Measurements from ENCODE around the gene TMEM89.
A peak's percentile ranks its signal among the peaks of the same experiment; 100 is the strongest.

TMEM89 gene

DNA sequence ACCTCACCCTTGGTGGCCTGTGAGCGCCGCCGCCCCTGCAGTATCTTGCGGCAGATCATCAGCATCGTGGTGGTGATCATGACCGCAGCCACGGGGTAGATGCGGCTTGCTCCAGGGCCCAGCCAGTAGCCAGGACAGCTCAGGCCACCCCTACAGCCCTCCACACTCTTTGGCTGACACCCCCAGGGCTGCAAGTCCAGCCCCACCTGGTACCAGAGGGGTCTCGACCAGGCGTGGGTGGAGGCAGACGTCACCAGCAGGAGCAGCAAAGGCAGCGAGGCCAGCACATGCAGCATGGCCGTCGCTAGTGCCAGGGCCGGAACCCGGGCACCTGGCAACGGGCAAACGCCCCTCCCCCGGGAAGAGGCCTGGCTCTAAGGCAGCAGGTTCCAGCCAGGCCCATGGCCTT, at the start of gene TMEM89:
Gene TMEM89, minus strand, starts transcription at position 309 of the 409 bp plus-strand sequence. Its CDS starts 13 bp downstream, at position 296.
- Histone ChIP-seq H3K27ac (ENCODE audit: low read length) (no peak within 1 kb of the TSS), H3K9me3 (ENCODE audit: control insufficient read depth, low read depth, low read length) (peaks cover 7% of the 10 kb centered on the region), H3K4me1 (ENCODE audit: control insufficient read depth, low read depth, low read length) (no peaks in the 10 kb centered on the region), H3K9ac (ENCODE audit: low read length) (no peak within 1 kb of the TSS), H3K36me3 (ENCODE audit: control insufficient read depth, low read depth, low read length) (peaks cover 17% of the 10 kb centered on the region), H3K27me3 (ENCODE audit: control insufficient read depth, insufficient read depth, low read length) (no peaks in the 10 kb centered on the region), H3K4me3 (ENCODE audit: low read length) (no peak within 1 kb of the TSS)

DNA sequence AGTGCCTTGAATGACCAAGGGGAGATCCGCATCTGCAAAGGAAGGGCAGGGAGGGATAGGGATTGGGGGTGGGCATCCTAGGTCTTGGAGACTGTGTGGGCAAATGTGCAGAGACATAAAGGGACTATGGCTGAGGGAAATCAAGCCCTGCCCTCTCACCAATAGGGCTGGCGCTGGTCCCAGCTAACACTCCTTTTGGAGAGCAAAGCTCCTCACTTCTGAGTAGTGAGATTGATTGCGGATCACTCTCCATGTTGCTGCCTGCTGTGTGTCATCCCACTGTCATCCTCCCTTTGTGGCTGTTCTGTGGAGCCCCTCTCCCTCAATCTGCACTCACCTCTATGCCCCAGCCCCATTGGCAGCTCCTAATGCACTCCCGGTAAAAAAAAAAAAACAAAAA, 43.4 kb upstream of the TMEM89 start:
- no peak overlapping the region for H3K4me3 ChIP-seq (ENCODE audit: low read length)
- no peaks in the 10 kb centered on the region for H3K9me3 ChIP-seq (ENCODE audit: control insufficient read depth, low read depth, low read length)
- H3K4me1 ChIP-seq (ENCODE audit: control insufficient read depth, low read depth, low read length): peaks cover 4% of the 10 kb centered on the region
- no peak overlapping the region for H3K9ac ChIP-seq (ENCODE audit: low read length)
- no peaks in the 10 kb centered on the region for H3K27me3 ChIP-seq (ENCODE audit: control insufficient read depth, insufficient read depth, low read length)
- H3K27ac ChIP-seq (ENCODE audit: low read length): no peak overlapping the region
- H3K36me3 ChIP-seq (ENCODE audit: control insufficient read depth, low read depth, low read length): no peaks in the 10 kb centered on the region

GRCh38 chr3:48664313-48664644, 42.7 kb upstream of the TMEM89 start:
- Histone ChIP-seq H3K27me3 (ENCODE audit: control insufficient read depth, insufficient read depth, low read length) (no peaks in the 10 kb centered on the region), H3K4me3 (ENCODE audit: low read length) (peak overlapping the region; percentile 71), H3K36me3 (ENCODE audit: control insufficient read depth, low read depth, low read length) (peaks cover 3% of the 10 kb centered on the region), H3K9me3 (ENCODE audit: control insufficient read depth, low read depth, low read length) (no peaks in the 10 kb centered on the region), H3K9ac (ENCODE audit: low read length) (no peak overlapping the region), H3K4me1 (ENCODE audit: control insufficient read depth, low read depth, low read length) (peaks cover 4% of the 10 kb centered on the region), H3K27ac (ENCODE audit: low read length) (no peak overlapping the region)

- H3K4me3 ChIP-seq (ENCODE audit: low read length): peak overlapping the region; percentile 71
- H3K9ac ChIP-seq (ENCODE audit: low read length): peak overlapping the region; percentile 94
- peak overlapping the region; percentile 78 for H3K27ac ChIP-seq (ENCODE audit: low read length)
- peaks cover 5% of the 10 kb centered on the region for H3K36me3 ChIP-seq (ENCODE audit: control insufficient read depth, low read depth, low read length)
- H3K27me3 ChIP-seq (ENCODE audit: control insufficient read depth, insufficient read depth, low read length): no peaks in the 10 kb centered on the region
- H3K9me3 ChIP-seq (ENCODE audit: control insufficient read depth, low read depth, low read length): no peaks in the 10 kb centered on the region
- peaks cover 4% of the 10 kb centered on the region for H3K4me1 ChIP-seq (ENCODE audit: control insufficient read depth, low read depth, low read length)
These were observed 42.1 kb upstream of the TMEM89 start for GRCh38 chr3:48663489-48664312.

GRCh38 chr3:48662753-48663488, 41.4 kb upstream of the TMEM89 start, which contains the start of gene CELSR3:
Gene CELSR3 (minus strand): TSS chr3:48662886. CDS start chr3:48662634, 252 bp downstream.
- Histone ChIP-seq H3K36me3 (ENCODE audit: control insufficient read depth, low read depth, low read length) (peaks cover 5% of the 10 kb centered on the region), H3K27ac (ENCODE audit: low read length) (peak within 1 kb of the TSS; percentile 78), H3K9ac (ENCODE audit: low read length) (peak within 1 kb of the TSS; percentile 94), H3K4me3 (ENCODE audit: low read length) (peak within 1 kb of the TSS; percentile 71), H3K4me1 (ENCODE audit: control insufficient read depth, low read depth, low read length) (peaks cover 4% of the 10 kb centered on the region), H3K9me3 (ENCODE audit: control insufficient read depth, low read depth, low read length) (no peaks in the 10 kb centered on the region), H3K27me3 (ENCODE audit: control insufficient read depth, insufficient read depth, low read length) (no peaks in the 10 kb centered on the region)

DNA sequence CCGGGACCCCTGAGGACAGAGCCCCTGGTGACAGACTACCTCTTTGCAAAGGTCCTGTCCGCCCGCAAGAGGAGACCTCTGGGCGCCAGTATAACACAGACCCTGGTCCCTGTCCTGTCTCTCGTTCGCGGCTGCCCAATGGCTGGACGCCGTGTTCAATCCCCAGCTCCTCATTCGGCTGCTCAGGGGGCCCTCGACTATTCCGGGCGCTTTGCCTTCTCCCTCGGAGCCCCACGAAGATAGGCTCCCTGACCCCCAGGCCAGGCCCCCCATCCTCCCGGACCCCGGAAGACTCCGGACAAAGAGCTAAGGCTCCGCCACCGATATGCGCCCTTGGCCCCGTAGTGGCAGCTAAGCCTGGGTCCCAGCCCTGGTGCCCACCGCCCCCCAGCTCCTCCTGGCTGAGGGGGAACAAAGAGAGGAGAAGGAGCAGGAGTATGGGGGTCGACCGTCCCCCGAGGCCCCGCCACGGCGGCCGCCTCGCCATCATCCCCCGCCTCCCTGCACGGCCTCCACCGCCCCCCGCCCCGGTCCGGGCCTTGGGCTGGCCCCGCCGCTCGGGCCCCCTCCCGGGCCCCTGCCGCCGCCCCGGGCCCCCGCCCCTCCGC, 40.7 kb upstream of the TMEM89 start:
- Histone ChIP-seq H3K27ac (ENCODE audit: low read length) (no peak overlapping the region), H3K4me3 (ENCODE audit: low read length) (peak overlapping the region; percentile 56)

DNA sequence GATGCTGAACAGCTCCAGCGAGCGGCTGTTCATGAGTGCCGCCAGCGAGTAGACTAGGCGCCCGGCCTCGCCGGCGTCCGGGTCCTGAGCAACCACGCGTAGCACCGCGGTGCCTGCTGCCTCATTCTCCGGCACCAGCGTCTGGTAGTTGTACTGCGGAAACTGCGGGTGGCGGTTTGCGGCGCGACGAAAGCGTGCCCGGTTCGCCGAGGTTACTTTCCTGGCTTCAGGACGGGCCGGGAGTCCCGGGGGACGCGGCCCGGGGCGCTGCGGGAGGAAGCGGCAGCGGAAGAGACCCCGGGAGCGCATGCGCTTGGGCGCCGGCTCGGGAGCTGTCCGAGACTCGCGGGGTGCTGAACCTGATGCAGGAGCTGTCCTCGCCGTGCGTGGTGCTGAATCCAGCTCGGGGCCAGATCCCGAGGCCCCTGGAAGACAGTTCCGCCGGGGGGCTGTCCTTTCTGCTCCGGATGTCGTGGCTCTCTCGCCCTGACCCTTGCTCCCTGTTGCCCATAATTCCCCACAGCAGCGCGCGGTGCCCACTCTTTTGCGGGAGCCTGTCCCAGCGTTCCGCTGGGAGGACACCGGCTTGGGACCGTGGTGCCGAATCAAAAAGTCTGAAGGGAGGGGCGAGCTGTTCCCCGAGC, 40.1 kb upstream of the TMEM89 start:
- Histone ChIP-seq H3K27ac (ENCODE audit: low read length) (no peak overlapping the region), H3K4me3 (ENCODE audit: low read length) (peak overlapping the region; percentile 56)

More for the DNA sequence above, 40.7 kb upstream of the TMEM89 start:
- H3K9ac ChIP-seq (ENCODE audit: low read length): no peak overlapping the region
- no peaks in the 10 kb centered on the region for H3K27me3 ChIP-seq (ENCODE audit: control insufficient read depth, insufficient read depth, low read length)
- H3K36me3 ChIP-seq (ENCODE audit: control insufficient read depth, low read depth, low read length): peaks cover 5% of the 10 kb centered on the region
- peaks cover 4% of the 10 kb centered on the region for H3K4me1 ChIP-seq (ENCODE audit: control insufficient read depth, low read depth, low read length)
- H3K9me3 ChIP-seq (ENCODE audit: control insufficient read depth, low read depth, low read length): no peaks in the 10 kb centered on the region

GRCh38 chr3:48660800-48661400, 39.3 kb upstream of the TMEM89 start:
- H3K36me3 ChIP-seq (ENCODE audit: control insufficient read depth, low read depth, low read length): peaks cover 5% of the 10 kb centered on the region
- peak overlapping the region; percentile 56 for H3K4me3 ChIP-seq (ENCODE audit: low read length)
- H3K27ac ChIP-seq (ENCODE audit: low read length): no peak overlapping the region

More for the DNA sequence above, 40.1 kb upstream of the TMEM89 start:
- no peak overlapping the region for H3K9ac ChIP-seq (ENCODE audit: low read length)
- H3K27me3 ChIP-seq (ENCODE audit: control insufficient read depth, insufficient read depth, low read length): no peaks in the 10 kb centered on the region
- H3K36me3 ChIP-seq (ENCODE audit: control insufficient read depth, low read depth, low read length): peaks cover 5% of the 10 kb centered on the region
- H3K9me3 ChIP-seq (ENCODE audit: control insufficient read depth, low read depth, low read length): no peaks in the 10 kb centered on the region
- peaks cover 4% of the 10 kb centered on the region for H3K4me1 ChIP-seq (ENCODE audit: control insufficient read depth, low read depth, low read length)

DNA sequence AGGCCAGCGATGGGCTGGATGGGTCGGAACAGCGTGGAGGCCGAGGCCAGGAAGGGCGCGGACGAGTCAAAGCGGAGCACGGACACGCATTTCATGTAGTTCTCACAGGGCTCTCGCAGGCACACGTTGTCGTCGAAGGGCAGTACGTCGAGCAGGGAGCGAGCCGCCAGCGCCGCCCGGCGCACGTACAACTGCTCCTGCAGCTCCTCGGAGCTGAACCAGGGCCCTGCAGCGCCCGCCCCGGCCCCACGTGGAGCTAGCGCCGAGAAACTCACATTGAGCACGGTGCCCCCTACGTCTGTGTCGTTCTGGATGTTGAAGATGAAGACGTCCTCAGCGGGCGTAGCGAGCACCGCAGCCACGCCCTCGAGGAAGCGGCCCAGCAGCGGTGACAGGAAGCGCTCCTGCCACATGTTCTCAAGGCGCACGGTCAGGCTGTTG, 35.3 kb upstream of the TMEM89 start:
- H3K9ac ChIP-seq (ENCODE audit: low read length): no peak overlapping the region

More at GRCh38 chr3:48660800-48661400, 39.3 kb upstream of the TMEM89 start:
- peaks cover 4% of the 10 kb centered on the region for H3K4me1 ChIP-seq (ENCODE audit: control insufficient read depth, low read depth, low read length)
- no peaks in the 10 kb centered on the region for H3K9me3 ChIP-seq (ENCODE audit: control insufficient read depth, low read depth, low read length)
- H3K27me3 ChIP-seq (ENCODE audit: control insufficient read depth, insufficient read depth, low read length): no peaks in the 10 kb centered on the region
- no peak overlapping the region for H3K9ac ChIP-seq (ENCODE audit: low read length)

DNA sequence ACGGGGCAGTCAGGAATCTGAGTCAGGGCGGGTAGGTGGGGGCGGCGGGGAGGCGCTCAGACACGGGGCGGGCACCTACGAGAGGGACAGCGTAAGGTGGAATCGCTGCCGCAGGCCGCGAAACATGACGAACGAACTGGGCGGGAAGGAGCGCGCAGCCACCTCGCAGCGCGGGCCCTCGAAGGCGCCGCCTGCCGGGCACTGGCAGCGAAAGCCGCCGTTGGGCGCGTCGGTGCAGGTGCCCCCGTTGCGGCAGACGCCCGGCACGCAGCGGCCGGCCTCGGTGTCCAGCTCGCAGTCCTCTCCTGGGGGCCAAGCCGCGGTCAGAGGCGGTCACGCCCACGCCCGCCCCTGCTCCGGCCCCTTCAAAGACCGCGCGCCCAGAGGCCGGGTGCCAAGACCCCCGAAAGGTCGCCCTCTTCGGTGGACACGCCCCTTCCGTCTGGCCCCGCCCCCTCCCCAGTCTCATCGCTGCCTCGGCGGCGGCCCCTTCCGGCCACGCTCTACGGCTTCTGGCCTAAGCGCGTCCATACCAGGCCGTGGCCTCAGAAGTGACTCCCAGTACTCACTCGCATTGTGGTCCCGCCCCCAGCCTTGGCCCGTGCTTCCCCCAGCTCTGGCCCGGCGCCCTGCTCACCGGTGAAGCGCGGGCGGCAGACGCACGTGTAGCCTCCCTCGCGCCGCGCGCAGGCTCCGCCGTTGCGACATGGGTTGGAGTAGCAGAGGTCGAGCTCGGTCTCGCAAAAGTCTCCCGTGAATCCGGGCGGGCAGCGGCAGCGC, 34.7 kb upstream of the TMEM89 start:
- Histone ChIP-seq H3K27ac (ENCODE audit: low read length) (no peak overlapping the region), H3K9me3 (ENCODE audit: control insufficient read depth, low read depth, low read length) (no peaks in the 10 kb centered on the region), H3K27me3 (ENCODE audit: control insufficient read depth, insufficient read depth, low read length) (no peaks in the 10 kb centered on the region), H3K4me1 (ENCODE audit: control insufficient read depth, low read depth, low read length) (no peaks in the 10 kb centered on the region), H3K9ac (ENCODE audit: low read length) (no peak overlapping the region), H3K36me3 (ENCODE audit: control insufficient read depth, low read depth, low read length) (peaks cover 13% of the 10 kb centered on the region), H3K4me3 (ENCODE audit: low read length) (peak overlapping the region; percentile 50)

More for the DNA sequence above, 35.3 kb upstream of the TMEM89 start:
- H3K9me3 ChIP-seq (ENCODE audit: control insufficient read depth, low read depth, low read length): no peaks in the 10 kb centered on the region
- no peaks in the 10 kb centered on the region for H3K4me1 ChIP-seq (ENCODE audit: control insufficient read depth, low read depth, low read length)
- H3K36me3 ChIP-seq (ENCODE audit: control insufficient read depth, low read depth, low read length): peaks cover 12% of the 10 kb centered on the region
- H3K4me3 ChIP-seq (ENCODE audit: low read length): no peak overlapping the region
- H3K27ac ChIP-seq (ENCODE audit: low read length): no peak overlapping the region
- H3K27me3 ChIP-seq (ENCODE audit: control insufficient read depth, insufficient read depth, low read length): no peaks in the 10 kb centered on the region
